B cell (primary cell): ENCODE results near the gene ADIPOR1. TPM values are rescaled to one million over a fixed set of nuclear protein-coding genes. Genes with fewer than 3 reads are reported as not detected.

Source experiments
- ATAC-seq: fragments of 200-7000 bp; cut with Tn5 transposase; one replicate; pipeline ENCODE4 v1.10.0; 2021; ENCODE audit warnings: low read depth, mild to moderate bottlenecking, moderate number of reproducible peaks, moderate library complexity
- CTCF ChIA-PET: fragments of 350-600 bp; sonication (Branson Sonifier 250); formaldehyde crosslinking; loops from one replicate; lab custom pipeline; 2021; ENCODE audit warnings: antibody characterized with exemption, inconsistent platforms; lab: Charles Lee
- POLR2A ChIA-PET: fragments of 350-600 bp; sonication (Branson Sonifier 250); formaldehyde crosslinking; loops from one replicate; lab custom pipeline; 2021; ENCODE audit warnings: antibody characterized with exemption; lab: Charles Lee
- DNase-seq: peaks from one replicate; pipeline ENCODE4 v3.0.0; 2013
- H2AFZ ChIP-seq: 2 replicates; pipeline ENCODE4 v1.6.1; 2012; ENCODE audit warnings: mild to moderate bottlenecking, low read depth, low read length; ENCODE audit not compliant: insufficient read depth, poor library complexity, severe bottlenecking
- H3K27ac ChIP-seq, 2 donors: 1 replicate in 1 of 2; 2 replicates in 1 of 2; pipeline ENCODE4 v1.5.1; 2012 to 2013; ENCODE audit warnings: low read length in 2 of 2, mild to moderate bottlenecking in 2 of 2, moderate library complexity in 1 of 2
- H3K27me3 ChIP-seq, 4 experiments: fragments of 200-600 bp in 1 of 4; sonication (generic) in 1 of 4; replicated peaks in 1 of 4; 1 replicate in 2 of 4; 2 replicates in 2 of 4; pipeline versions ENCODE4 v1.6.1 to v1.7.0; 2013 to 2016; ENCODE audit warnings: low read length in 3 of 4, mild to moderate bottlenecking in 2 of 4, mixed read lengths in 1 of 4, moderate library complexity in 1 of 4; ENCODE audit not compliant: insufficient read depth in 4 of 4, control insufficient read depth in 3 of 4; ENCODE audit errors: control extremely low read depth in 1 of 4
- H3K36me3 ChIP-seq, 2 experiments: replicated peaks in 1 of 2; 1 replicate in 1 of 2; 2 replicates in 1 of 2; pipeline versions ENCODE4 v1.6.1 to v1.7.1; 2013; ENCODE audit warnings: low read length in 1 of 2; ENCODE audit not compliant: insufficient read depth in 2 of 2, control insufficient read depth in 1 of 2; ENCODE audit errors: control extremely low read depth in 1 of 2, extremely low read depth in 1 of 2
- H3K4me1 ChIP-seq, 2 donors: fragments of 200-600 bp in 1 of 2; sonication (generic) in 1 of 2; 1 replicate in 1 of 2; 2 replicates in 1 of 2; pipeline versions ENCODE4 v1.5.1 to v1.6.1; 2013 to 2017; ENCODE audit warnings: low read length in 2 of 2; ENCODE audit not compliant: control insufficient read depth in 2 of 2, insufficient read depth in 2 of 2
- H3K4me2 ChIP-seq: replicated peaks from 2 replicates; pipeline ENCODE3; 2012; ENCODE audit warnings: mild to moderate bottlenecking, low read depth, low read length; ENCODE audit not compliant: poor library complexity, severe bottlenecking
- H3K4me3 ChIP-seq, 5 experiments: fragments of 200-600 bp in 1 of 5; sonication (generic) in 1 of 5; 1 replicate in 3 of 5; 2 replicates in 2 of 5; pipeline versions ENCODE4 v1.5.1 to v1.7.0; 2011 to 2016; ENCODE audit warnings: low read length in 4 of 5, mild to moderate bottlenecking in 4 of 5, low read depth in 2 of 5, control low read depth in 1 of 5, moderate library complexity in 1 of 5; ENCODE audit not compliant: insufficient read depth in 1 of 5; ENCODE audit errors: control extremely low read depth in 1 of 5, extremely low read depth in 1 of 5
- H3K79me2 ChIP-seq: fragments of 200-600 bp; sonication (generic); one replicate; pipeline ENCODE4 v1.6.0; 2016; ENCODE audit warnings: low read length; ENCODE audit not compliant: control insufficient read depth, insufficient read depth
- H3K9ac ChIP-seq: fragments of 200-600 bp; sonication (generic); 2 replicates; pipeline ENCODE4 v1.6.1; 2017; ENCODE audit warnings: mild to moderate bottlenecking, low read length, moderate library complexity
- H3K9me3 ChIP-seq, 3 donors: one replicate each; pipeline versions ENCODE4 v1.6.1 to v1.7.1; 2013; ENCODE audit warnings: low read length in 2 of 3; ENCODE audit not compliant: control insufficient read depth in 2 of 3, insufficient read depth in 1 of 3; ENCODE audit errors: control extremely low read depth in 1 of 3
- H4K20me1 ChIP-seq: 2 replicates; pipeline ENCODE4 v1.6.0; 2012; ENCODE audit warnings: mild to moderate bottlenecking, low read length; ENCODE audit not compliant: insufficient read depth, control insufficient read depth, poor library complexity, severe bottlenecking
- H3K27ac Mint-ChIP-seq: one replicate; pipeline ENCODE4 v1.8.0; 2021; ENCODE audit warnings: mixed read lengths
- H3K27me3 Mint-ChIP-seq: one replicate; pipeline ENCODE4 v1.8.0; 2021; ENCODE audit warnings: mixed read lengths
- H3K4me1 Mint-ChIP-seq: one replicate; pipeline ENCODE4 v1.8.0; 2021; ENCODE audit warnings: mixed read lengths
- H3K4me3 Mint-ChIP-seq: one replicate; pipeline ENCODE4 v1.8.0; 2021; ENCODE audit warnings: mixed read lengths
- H3K9me3 Mint-ChIP-seq: one replicate; pipeline ENCODE4 v1.8.0; 2022; ENCODE audit warnings: mixed read lengths; ENCODE audit not compliant: insufficient read depth
- EZH2 ChIP-seq: IDR thresholded peaks from 2 replicates; pipeline ENCODE4 v1.6.1; 2012; ENCODE audit warnings: borderline replicate concordance, low read depth, mild to moderate bottlenecking, moderate library complexity, low read length; ENCODE audit not compliant: insufficient read depth, poor library complexity, severe bottlenecking
- WGBS: methylation state at CpG from one replicate; pipeline ENCODE4 v1.1.5; 2013; ENCODE audit warnings: missing lambda C conversion rate; ENCODE audit not compliant: insufficient coverage; 5-methylcytosine and 5-hydroxymethylcytosine counted together
- intact Hi-C: fragments of 100-400 bp; cut with micrococcal nuclease; formaldehyde crosslinking; loops from one replicate; pipeline ENCODE4 v1.10.0; 2022
- polyA plus RNA-seq: library from polyadenylated mRNA; depleted of rRNA; stranded (reverse); fragments of >200 nt; gene quantifications from 2 replicates; pipeline ENCODE4 v1.2.3, GENCODE V29; 2012
- total RNA-seq, 2 donors: library from RNA; stranded (reverse); fragments of 120-200 nt in 1 of 2; gene quantifications; 1 replicate in 1 of 2; 2 replicates in 1 of 2; pipeline versions ENCODE4 v1.2.3 to v1.2.4, GENCODE V29; 2013 to 2022
- TF ChIP-seq, protein P1 (sequence below): fragments of 200-600 bp; IDR thresholded peaks from one replicate; pipeline ENCODE4 v1.8.0; 2022; ENCODE audit warnings: antibody characterized with exemption, mild to moderate bottlenecking

ADIPOR1 gene
- total and polyA plus RNA-seq, 2 donors (not counting 1 experiment from before 2014, with no cell fraction given) = 44.2 to 49.5 TPM

DNA sequence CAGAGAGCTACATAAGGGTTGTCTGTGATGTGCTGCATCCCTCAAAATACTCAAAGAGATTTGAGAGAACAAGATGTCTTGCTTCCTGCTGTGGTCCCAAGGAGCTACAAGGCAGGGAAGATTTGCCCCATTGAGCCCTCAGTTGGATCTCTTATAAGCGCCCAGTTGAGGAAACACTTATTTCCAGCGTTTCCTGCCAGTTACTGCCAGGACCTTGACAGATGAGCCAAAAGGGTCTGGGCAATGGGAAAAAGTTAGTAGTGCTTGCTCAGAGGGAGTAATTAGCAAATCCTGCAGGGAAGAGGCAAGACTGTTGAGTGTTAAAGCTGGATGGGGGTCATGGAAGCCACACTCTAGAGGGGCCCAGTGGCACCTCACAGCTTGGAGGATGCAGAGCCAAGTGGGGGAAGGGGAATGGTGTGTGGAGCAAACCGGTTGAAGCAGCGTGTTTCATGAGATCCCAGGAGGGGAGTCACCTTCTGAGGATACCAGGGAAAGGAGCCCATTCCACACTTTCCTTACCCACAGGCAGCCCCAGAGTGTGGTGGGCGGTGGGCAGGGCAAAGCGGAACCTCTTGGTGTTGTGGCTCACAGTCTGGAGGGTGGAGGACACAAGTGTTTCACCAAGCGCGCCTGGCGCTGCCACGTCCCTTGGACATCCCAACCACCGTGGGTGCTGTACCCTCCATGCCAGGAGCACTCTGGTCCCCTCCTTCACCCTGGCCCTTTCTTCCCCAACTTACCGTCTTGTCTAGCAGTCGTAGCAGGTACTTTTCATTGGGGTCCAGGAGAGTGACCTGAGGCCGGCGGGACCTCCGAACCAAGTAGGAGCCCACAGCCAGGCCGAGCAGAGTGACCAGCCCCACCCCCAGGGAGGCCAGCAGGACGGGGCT, 8.1 kb upstream of the ADIPOR1 start:
- Mint-ChIP-seq H3K27me3 (no peaks in the 10 kb centered on the region), H3K4me1 (peaks cover 39% of the 10 kb centered on the region), H3K4me3 (peak overlapping the region; percentile 97), H3K9me3 (no peaks in the 10 kb centered on the region), H3K27ac (peak overlapping the region; percentile 81)
- H3K27me3 ChIP-seq = no peaks in the 10 kb centered on the region
- H3K36me3 ChIP-seq = peaks cover 4 to 21% of the 10 kb centered on the region in 2 experiments
- H2AFZ ChIP-seq = peak overlapping the region; percentile 96
- H3K4me2 ChIP-seq = peak overlapping the region; percentile 98
- ChIA-PET POLR2A (no interaction called here), CTCF (no interaction called here)
- WGBS = 49% methylated on average over 15 of the region's 18 CpGs
- TF ChIP-seq, protein P1, sequence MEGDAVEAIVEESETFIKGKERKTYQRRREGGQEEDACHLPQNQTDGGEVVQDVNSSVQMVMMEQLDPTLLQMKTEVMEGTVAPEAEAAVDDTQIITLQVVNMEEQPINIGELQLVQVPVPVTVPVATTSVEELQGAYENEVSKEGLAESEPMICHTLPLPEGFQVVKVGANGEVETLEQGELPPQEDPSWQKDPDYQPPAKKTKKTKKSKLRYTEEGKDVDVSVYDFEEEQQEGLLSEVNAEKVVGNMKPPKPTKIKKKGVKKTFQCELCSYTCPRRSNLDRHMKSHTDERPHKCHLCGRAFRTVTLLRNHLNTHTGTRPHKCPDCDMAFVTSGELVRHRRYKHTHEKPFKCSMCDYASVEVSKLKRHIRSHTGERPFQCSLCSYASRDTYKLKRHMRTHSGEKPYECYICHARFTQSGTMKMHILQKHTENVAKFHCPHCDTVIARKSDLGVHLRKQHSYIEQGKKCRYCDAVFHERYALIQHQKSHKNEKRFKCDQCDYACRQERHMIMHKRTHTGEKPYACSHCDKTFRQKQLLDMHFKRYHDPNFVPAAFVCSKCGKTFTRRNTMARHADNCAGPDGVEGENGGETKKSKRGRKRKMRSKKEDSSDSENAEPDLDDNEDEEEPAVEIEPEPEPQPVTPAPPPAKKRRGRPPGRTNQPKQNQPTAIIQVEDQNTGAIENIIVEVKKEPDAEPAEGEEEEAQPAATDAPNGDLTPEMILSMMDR = no peak
- TF ChIP-seq EZH2 = no peak
- DNase-seq (no peak), ATAC-seq (no peak)
- H3K4me3 ChIP-seq = peak overlapping the region in 4 of 5 experiments; percentile 80 to 88 (median 86)
- peaks cover 28 to 38% of the 10 kb centered on the region in 2 donors for H3K4me1 ChIP-seq
- H4K20me1 ChIP-seq = no peaks in the 10 kb centered on the region
- intact Hi-C loops = loop anchor here (5.0 to 10.0 kb wide), 2 partner anchors 61 to 801 kb away; partner anchors contain the start of genes PPFIA4 and PTPN7
- H3K9ac ChIP-seq = peak overlapping the region; percentile 88
- no peaks in the 10 kb centered on the region for H3K79me2 ChIP-seq
- H3K9me3 ChIP-seq = no peaks in the 10 kb centered on the region
- H3K27ac ChIP-seq = peak overlapping the region; percentile 80 to 86

DNA sequence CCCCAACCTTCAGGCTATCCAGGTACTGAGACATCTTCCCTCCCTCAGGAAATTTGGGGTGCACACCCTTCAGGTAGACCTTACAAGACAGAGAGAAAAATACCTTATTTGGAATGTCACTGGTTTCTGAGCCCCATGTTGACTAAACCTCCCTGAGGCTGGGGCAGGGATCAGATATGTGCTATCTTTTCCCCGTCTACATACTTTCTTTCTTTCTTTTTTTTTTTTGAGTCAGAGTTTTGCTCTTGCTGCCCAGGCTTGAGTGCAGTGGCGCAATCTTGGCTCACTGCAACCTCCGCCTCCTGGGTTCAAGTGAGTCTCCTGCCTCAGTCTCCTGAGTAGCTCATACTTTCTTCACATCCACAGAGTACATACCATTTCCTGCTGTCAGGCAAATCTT, 7.3 kb upstream of the ADIPOR1 start:
- DNase-seq (no peak), ATAC-seq (no peak)
- Mint-ChIP-seq H3K27ac (peak overlapping the region; percentile 3), H3K9me3 (no peaks in the 10 kb centered on the region), H3K4me1 (peaks cover 37% of the 10 kb centered on the region), H3K27me3 (no peaks in the 10 kb centered on the region), H3K4me3 (peak overlapping the region; percentile 97)
- H3K9ac ChIP-seq = no peak overlapping the region
- H3K79me2 ChIP-seq = no peaks in the 10 kb centered on the region
- TF ChIP-seq, protein P1 = no peak
- TF ChIP-seq EZH2 = no peak
- peaks cover 28 to 38% of the 10 kb centered on the region in 2 donors for H3K4me1 ChIP-seq
- H3K27ac ChIP-seq = no peak overlapping the region
- 100% methylated on average over 2 of the region's 3 CpGs for WGBS
- no peaks in the 10 kb centered on the region for H3K27me3 ChIP-seq
- no peaks in the 10 kb centered on the region for H3K9me3 ChIP-seq
- intact Hi-C loops = loop anchor here (5.0 to 10.0 kb wide), 2 partner anchors 62 to 801 kb away; partner anchors contain the start of genes PPFIA4 and PTPN7
- H3K4me2 ChIP-seq = no peak overlapping the region
- no peak overlapping the region for H3K4me3 ChIP-seq
- H4K20me1 ChIP-seq = no peaks in the 10 kb centered on the region
- no peak overlapping the region for H2AFZ ChIP-seq
- ChIA-PET POLR2A (no interaction called here), CTCF (interaction anchor here (0.6 kb wide), 1 partner anchor 34 kb away, joined by 3 read pairs; no protein-coding TSS in a partner anchor)
- peaks cover 4 to 21% of the 10 kb centered on the region in 2 experiments for H3K36me3 ChIP-seq
